Muscle layer of colon (tissue), 2 donors: Measurements from ENCODE around the gene WDCP.
"Not testable (repeated sequence)": the region's sequence is repeated elsewhere in the genome, so short reads cannot be mapped to it uniquely, and the experiment has no call there.

ENCODE experiments used
- H3K27ac ChIP-seq: one replicate; pipeline ENCODE4 v1.7.0; 2013; ENCODE audit warnings: low read depth, mild to moderate bottlenecking, low read length, moderate library complexity
- H3K27me3 ChIP-seq, 2 donors: one replicate each; pipeline ENCODE4 v1.7.0; 2013; ENCODE audit warnings: low read length in 2 of 2, mild to moderate bottlenecking in 2 of 2; ENCODE audit not compliant: insufficient read depth in 2 of 2, control insufficient read depth in 1 of 2
- H3K36me3 ChIP-seq: one replicate; pipeline ENCODE4 v1.7.0; 2013; ENCODE audit warnings: mild to moderate bottlenecking, low read length; ENCODE audit not compliant: insufficient read depth
- H3K4me1 ChIP-seq: one replicate; pipeline ENCODE4 v1.7.0; 2013; ENCODE audit warnings: mild to moderate bottlenecking, low read length; ENCODE audit not compliant: insufficient read depth
- H3K4me3 ChIP-seq, 2 donors: one replicate each; pipeline ENCODE4 v1.7.0; 2013; ENCODE audit warnings: low read length in 2 of 2, low read depth in 1 of 2, mild to moderate bottlenecking in 1 of 2, moderate library complexity in 1 of 2
- H3K9ac ChIP-seq: one replicate; pipeline ENCODE4 v1.7.0; 2013; ENCODE audit warnings: low read length
- H3K9me3 ChIP-seq: one replicate; pipeline ENCODE4 v1.7.0; 2013; ENCODE audit warnings: mild to moderate bottlenecking, low read length
- donor health status: abdominal sarcoma.
- donor health status: Adenocarcinoma of cecum.

WDCP gene

GRCh38 chr2:24017711-24018110 lies 29.5 kb downstream of the WDCP start:
- H3K9me3 ChIP-seq: no peaks in the 10 kb centered on the region
- no peak overlapping the region for H3K9ac ChIP-seq
- no peak overlapping the region for H3K27ac ChIP-seq
- no peaks in the 10 kb centered on the region for H3K27me3 ChIP-seq
- no peaks in the 10 kb centered on the region for H3K4me1 ChIP-seq
- no peaks in the 10 kb centered on the region for H3K36me3 ChIP-seq
- H3K4me3 ChIP-seq: no peak overlapping the region

GRCh38 chr2:24016853-24017703 lies 30.1 kb downstream of the WDCP start:
- H3K36me3 ChIP-seq: no peaks in the 10 kb centered on the region
- H3K27me3 ChIP-seq: no peaks in the 10 kb centered on the region
- no peaks in the 10 kb centered on the region for H3K9me3 ChIP-seq
- no peak overlapping the region for H3K27ac ChIP-seq
- H3K4me1 ChIP-seq: no peaks in the 10 kb centered on the region
- no peak overlapping the region for H3K4me3 ChIP-seq
- H3K9ac ChIP-seq: no peak overlapping the region

GRCh38 chr2:24016376-24016761 lies 30.8 kb downstream of the WDCP start:
- H3K9me3 ChIP-seq: no peaks in the 10 kb centered on the region
- no peaks in the 10 kb centered on the region for H3K36me3 ChIP-seq
- no peaks in the 10 kb centered on the region for H3K4me1 ChIP-seq
- no peak overlapping the region for H3K27ac ChIP-seq
- peaks cover 1 to 4% of the 10 kb centered on the region in 2 donors for H3K27me3 ChIP-seq
- H3K4me3 ChIP-seq: no peak overlapping the region
- H3K9ac ChIP-seq: no peak overlapping the region

DNA sequence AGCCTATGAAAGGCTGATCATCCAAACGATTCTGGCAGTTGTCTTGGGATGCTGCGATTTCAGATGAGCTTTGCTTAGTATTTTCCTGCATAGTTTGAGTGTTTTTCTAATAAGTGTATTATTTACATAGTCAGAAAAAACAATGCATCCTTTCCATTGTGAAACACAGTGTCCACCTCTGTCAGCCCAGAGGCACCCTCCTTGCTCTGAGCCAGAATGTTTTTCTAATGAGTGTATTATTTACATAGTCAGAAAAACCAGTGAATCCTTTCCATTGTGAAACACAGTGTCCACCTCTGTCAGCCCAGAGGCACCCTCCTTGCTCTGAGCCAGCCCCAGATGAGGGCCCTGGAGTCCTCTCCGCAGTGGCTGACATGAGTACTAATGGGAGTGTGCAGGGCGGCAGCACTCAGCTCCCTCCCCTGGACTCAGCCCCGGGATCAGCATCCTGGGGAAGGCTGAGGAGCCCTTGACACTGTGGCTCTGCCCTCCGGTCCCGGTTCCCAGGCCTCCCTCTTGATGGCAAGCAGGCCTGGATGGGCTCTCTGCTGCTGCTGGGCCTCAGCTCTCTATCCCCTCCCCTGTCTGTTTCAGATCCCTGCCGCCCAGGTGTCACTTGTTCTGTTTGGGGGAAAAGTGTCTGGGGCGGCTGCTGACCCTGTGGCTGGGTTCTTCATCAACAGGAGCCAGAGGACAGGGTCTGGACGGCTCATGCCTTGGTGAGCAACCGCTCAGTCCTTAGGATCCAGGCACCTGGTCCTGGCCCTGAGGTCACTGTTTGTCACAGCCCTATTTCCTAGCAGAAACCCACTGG lies 31.4 kb downstream of the WDCP start:
- Histone ChIP-seq H3K9me3 (no peaks in the 10 kb centered on the region), H3K9ac (no peak overlapping the region)

GRCh38 chr2:24014902-24015301 lies 32.3 kb downstream of the WDCP start:
- H3K27me3 ChIP-seq: peaks cover 16% of the 10 kb centered on the region in 2 donors
- H3K36me3 ChIP-seq, H3K27ac ChIP-seq, H3K9ac ChIP-seq, H3K4me3 ChIP-seq, H3K4me1 ChIP-seq, H3K9me3 ChIP-seq: not testable (repeated sequence)

More for the DNA sequence above, 31.4 kb downstream of the WDCP start:
- Histone ChIP-seq H3K4me3 (no peak overlapping the region), H3K27ac (no peak overlapping the region), H3K36me3 (no peaks in the 10 kb centered on the region), H3K4me1 (no peaks in the 10 kb centered on the region), H3K27me3 (peaks cover 7 to 10% of the 10 kb centered on the region in 2 donors)

GRCh38 chr2:24012521-24013188 lies 34.5 kb downstream of the WDCP start:
- no peak overlapping the region for H3K4me3 ChIP-seq
- no peaks in the 10 kb centered on the region for H3K36me3 ChIP-seq
- H3K27me3 ChIP-seq: peaks cover 16 to 24% of the 10 kb centered on the region in 2 donors
- peaks cover 6% of the 10 kb centered on the region for H3K4me1 ChIP-seq
- H3K9me3 ChIP-seq: no peaks in the 10 kb centered on the region
- H3K9ac ChIP-seq: no peak overlapping the region
- no peak overlapping the region for H3K27ac ChIP-seq

DNA sequence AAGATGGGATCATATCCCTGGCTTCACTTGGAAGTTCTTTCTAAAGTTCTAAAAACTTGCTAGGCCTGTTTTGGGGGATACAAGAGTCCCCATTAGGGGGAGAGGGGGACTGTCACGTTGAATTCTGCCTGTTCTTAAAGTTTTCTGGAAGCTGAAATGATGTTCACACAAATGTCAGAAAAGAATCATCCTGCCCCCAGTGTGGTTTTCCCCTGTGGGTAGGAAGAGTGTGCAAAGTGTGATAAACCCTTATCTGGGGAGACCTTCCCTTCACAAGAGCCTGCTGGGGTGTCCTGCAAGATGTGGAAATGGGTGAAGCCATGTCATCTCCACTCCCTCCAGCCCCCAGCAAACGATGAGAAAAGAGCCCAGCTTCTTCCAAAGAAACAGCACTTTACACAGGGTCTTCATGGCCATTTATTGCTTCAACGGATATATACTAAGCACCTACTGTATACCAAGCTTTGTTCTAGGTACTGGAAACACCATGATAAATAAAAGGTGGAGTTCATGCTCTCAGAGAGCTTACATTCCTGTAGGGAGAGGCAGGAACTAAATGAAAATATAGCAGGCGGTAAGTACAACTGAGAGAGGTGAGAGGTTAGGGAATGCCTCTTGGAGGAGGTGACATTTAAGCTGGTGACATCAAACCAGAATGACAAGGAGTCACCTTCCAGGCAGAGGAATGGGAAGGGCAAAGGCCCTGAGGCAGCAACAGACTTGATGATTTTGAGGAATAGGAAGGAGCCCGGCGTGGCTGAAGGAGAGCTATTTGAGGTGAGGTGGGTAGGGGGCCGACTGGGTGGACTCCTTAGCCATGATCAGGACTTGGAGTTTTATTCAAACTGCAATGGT lies 35.7 kb downstream of the WDCP start:
- no peak overlapping the region for H3K9ac ChIP-seq
- no peak overlapping the region for H3K4me3 ChIP-seq
- no peaks in the 10 kb centered on the region for H3K9me3 ChIP-seq
- H3K4me1 ChIP-seq: peaks cover 6% of the 10 kb centered on the region
- H3K27me3 ChIP-seq: peaks cover 16 to 24% of the 10 kb centered on the region in 2 donors
- no peak overlapping the region for H3K27ac ChIP-seq
- H3K36me3 ChIP-seq: no peaks in the 10 kb centered on the region

DNA sequence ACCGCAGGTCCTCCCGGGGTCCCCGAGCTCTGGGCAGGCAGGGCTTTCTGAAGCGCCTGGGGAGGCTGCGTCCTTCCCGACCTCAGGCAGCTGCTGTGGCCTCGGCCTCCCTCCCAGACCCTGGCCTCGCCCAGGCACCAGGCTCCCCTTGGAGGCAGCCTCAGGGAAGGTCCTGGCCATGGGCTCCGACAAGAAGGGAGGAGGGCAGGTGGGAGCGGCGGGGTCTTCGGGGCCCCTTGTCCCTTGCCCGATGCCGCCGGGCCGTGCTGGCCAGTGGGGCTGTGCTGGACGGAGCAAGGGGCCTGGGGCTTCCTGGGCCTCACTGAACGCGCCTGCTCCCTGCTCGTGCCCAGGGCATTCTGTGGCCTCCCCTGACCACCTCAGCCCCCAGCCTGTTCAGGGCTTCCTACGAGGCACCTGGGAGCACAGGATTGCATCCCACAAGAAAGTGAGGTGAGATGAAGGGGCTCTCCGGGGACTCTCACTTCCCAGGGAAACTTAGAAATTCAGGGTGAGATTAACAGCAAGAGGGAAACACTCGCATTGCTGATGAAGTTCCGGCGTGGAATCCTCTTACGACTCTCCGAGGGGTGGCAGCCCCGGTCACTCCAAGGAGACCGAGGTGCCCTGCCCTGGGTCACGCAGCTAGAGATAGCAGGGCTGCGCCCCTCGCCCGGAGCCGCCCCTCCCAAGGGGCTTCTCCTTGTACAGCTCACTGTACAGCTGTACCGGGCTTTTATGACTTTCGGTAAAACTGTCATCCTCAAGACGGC lies 36.5 kb downstream of the WDCP start:
- Histone ChIP-seq H3K9ac (no peak overlapping the region), H3K27ac (no peak overlapping the region), H3K27me3 (peaks cover 16 to 24% of the 10 kb centered on the region in 2 donors), H3K36me3 (no peaks in the 10 kb centered on the region), H3K4me3 (peak overlapping the region in 1 of 2 donors; percentile 45), H3K4me1 (peaks cover 6% of the 10 kb centered on the region), H3K9me3 (no peaks in the 10 kb centered on the region)

- H3K27ac ChIP-seq: no peak within 1 kb of the TSS
- peaks cover 6% of the 10 kb centered on the region for H3K4me1 ChIP-seq
- H3K9ac ChIP-seq: no peak within 1 kb of the TSS
- H3K36me3 ChIP-seq: no peaks in the 10 kb centered on the region
- no peaks in the 10 kb centered on the region for H3K9me3 ChIP-seq
- peak within 1 kb of the TSS; percentile 18 to 45 for H3K4me3 ChIP-seq
- peaks cover 16 to 24% of the 10 kb centered on the region in 2 donors for H3K27me3 ChIP-seq
Observed at GRCh38 chr2:24009680-24010476, 37.3 kb downstream of the WDCP start, which contains the start of gene MFSD2B. Gene MFSD2B (plus strand): TSS chr2:24010085. CDS start chr2:24010097, 12 bp downstream.

DNA sequence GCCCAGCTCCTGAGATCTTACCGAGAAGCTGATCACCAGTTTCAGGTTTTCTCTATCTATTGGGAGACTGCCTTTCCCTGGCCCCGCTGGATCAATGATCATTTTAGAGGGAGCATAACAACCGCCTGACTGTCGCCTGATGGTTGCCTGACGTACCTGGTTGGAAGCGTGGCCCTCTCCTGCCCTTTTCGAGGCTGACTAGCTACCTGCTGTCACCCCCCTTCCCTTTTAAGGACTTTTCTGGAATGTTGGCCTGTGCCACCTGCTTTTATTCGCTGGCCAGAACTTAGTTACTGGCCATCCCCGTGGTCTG lies 37.9 kb downstream of the WDCP start:
- peak overlapping the region; percentile 18 to 45 for H3K4me3 ChIP-seq
- H3K27me3 ChIP-seq: peaks cover 16 to 24% of the 10 kb centered on the region in 2 donors
- H3K27ac ChIP-seq: no peak overlapping the region
- peaks cover 6% of the 10 kb centered on the region for H3K4me1 ChIP-seq
- H3K36me3 ChIP-seq: no peaks in the 10 kb centered on the region
- no peaks in the 10 kb centered on the region for H3K9me3 ChIP-seq
- no peak overlapping the region for H3K9ac ChIP-seq
